Left renal cortex interstitium (tissue), 4 donors: ENCODE measurements around the gene C19orf73. TPM values are rescaled to one million over a fixed set of nuclear protein-coding genes. Genes with fewer than 3 reads are reported as not detected.

Experiments
- DNase-seq, 4 donors: peaks; one replicate each; pipeline ENCODE4 v3.0.0-alpha.2; 2013; ENCODE audit warnings: low read depth in 4 of 4, low spot score in 2 of 4, missing footprints in 1 of 4
- polyA plus RNA-seq, 4 donors: library from polyadenylated mRNA; unstranded; fragments of 120-200 nt; gene quantifications; one replicate each; pipeline ENCODE4 v1.2.1, GENCODE V29; 2013; ENCODE audit not compliant: insufficient read length in 4 of 4

C19orf73 gene
- polyA plus RNA-seq = 1 to 10 TPM in 1 of 4 donors, under 1 TPM in 3; 0.73 to 1.1 (median 0.80) TPM

GRCh38 chr19:49118565-49119410, at the start of gene C19orf73:
Gene C19orf73, minus strand, starts transcription at chr19:49119143. Its CDS starts 121 bp downstream, at chr19:49119022.
- DNase-seq = peak in 3 of 4 donors; percentile 83 to 84 (median 84)

GRCh38 chr19:49168421-49168820, 49.5 kb upstream of the C19orf73 start:
- no peak for DNase-seq

GRCh38 chr19:49167857-49168409, 49.0 kb upstream of the C19orf73 start:
- no peak for DNase-seq

GRCh38 chr19:49165865-49166301, 46.9 kb upstream of the C19orf73 start:
- DNase-seq = no peak

GRCh38 chr19:49165111-49165750, 46.3 kb upstream of the C19orf73 start:
- DNase-seq = no peak

- no peak for DNase-seq
Observed at GRCh38 chr19:49161987-49162386, 43.0 kb upstream of the C19orf73 start.

GRCh38 chr19:49160450-49161189, 41.7 kb upstream of the C19orf73 start:
- no peak for DNase-seq

- peak in 2 of 4 donors; percentile 79 to 87 for DNase-seq
Observed at GRCh38 chr19:49157445-49158224, 38.7 kb upstream of the C19orf73 start, which contains the start of gene TRPM4. Gene TRPM4, plus strand, starts transcription at chr19:49157792. Its CDS starts 75 bp downstream, at chr19:49157867.

- no peak for DNase-seq
Observed at GRCh38 chr19:49155820-49156346, 36.9 kb upstream of the C19orf73 start.

GRCh38 chr19:49155005-49155819, 36.3 kb upstream of the C19orf73 start, which contains the start of gene HRC:
Gene HRC, minus strand, starts transcription at chr19:49155396. Its CDS starts 159 bp downstream, at chr19:49155237.
- DNase-seq = peak in 1 of 4 donors; percentile 66

- no peak for DNase-seq
Observed at GRCh38 chr19:49154279-49154678, 35.3 kb upstream of the C19orf73 start.

- no peak for DNase-seq
Observed at GRCh38 chr19:49153167-49153809, 34.3 kb upstream of the C19orf73 start.

GRCh38 chr19:49152119-49152550, 33.2 kb upstream of the C19orf73 start:
- no peak for DNase-seq

GRCh38 chr19:49151267-49152118, 32.5 kb upstream of the C19orf73 start:
- no peak for DNase-seq

- no peak for DNase-seq
Observed at GRCh38 chr19:49150944-49151243, 32.0 kb upstream of the C19orf73 start.

GRCh38 chr19:49150106-49150943, 31.4 kb upstream of the C19orf73 start:
- peak in 3 of 4 donors; percentile 83 to 89 (median 88) for DNase-seq
